ENCODE measurements around the gene KIAA0040. TPM values are rescaled to one million over a fixed set of nuclear protein-coding genes. Genes with fewer than 3 reads are reported as not detected.

Gene KIAA0040
- total RNA-seq, 1 experiment from 2014 or later = 24.9 TPM

DNA sequence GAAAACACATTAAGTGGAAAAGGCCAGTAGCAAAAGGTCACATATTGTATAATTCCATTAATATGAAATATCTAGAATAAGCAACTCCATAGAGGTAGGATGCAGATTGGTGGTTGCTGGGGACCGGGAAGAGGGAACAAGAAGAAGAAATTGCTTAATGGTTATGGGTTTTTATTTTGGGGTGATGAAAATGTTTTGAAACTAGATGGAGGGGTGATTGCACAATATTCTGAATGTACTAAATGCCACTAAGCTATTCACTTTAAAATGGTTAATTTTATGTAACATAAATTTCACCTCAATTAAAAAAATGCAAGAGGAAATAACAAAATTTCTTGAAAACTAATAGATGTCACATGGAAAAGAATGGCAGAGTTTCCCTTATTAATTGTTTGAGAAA lies 6.7 kb downstream of the KIAA0040 start:
- Mint-ChIP-seq H3K27ac (ENCODE audit: unreplicated experiment) (no peak overlapping the region), H3K9me3 (ENCODE audit: unreplicated experiment) (no peaks in the 10 kb centered on the region), H3K27me3 (ENCODE audit: insufficient read depth, unreplicated experiment) (no peaks in the 10 kb centered on the region), H3K4me3 (ENCODE audit: unreplicated experiment) (no peak overlapping the region), H3K4me1 (ENCODE audit: low read depth, unreplicated experiment) (peaks cover 8% of the 10 kb centered on the region), H3K36me3 (ENCODE audit: insufficient read depth, unreplicated experiment) (peaks cover 22% of the 10 kb centered on the region)
- intact Hi-C loops (cut with micrococcal nuclease; ENCODE audit: unreplicated experiment) = no loop called here
- no TSS peak for BruUV-seq (replicated peaks)
- Histone ChIP-seq H3K4me3 (ENCODE audit: low read depth, low read length) (no peak overlapping the region), H3K9me3 (no peaks in the 10 kb centered on the region), H3K4me1 (no peaks in the 10 kb centered on the region), H3K36me3 (ENCODE audit: control insufficient read depth, insufficient read depth, low read length) (no peaks in the 10 kb centered on the region), H3K27me3 (replicated peaks; ENCODE audit: control insufficient read depth, insufficient read depth, low read length) (no peaks in the 10 kb centered on the region)
- CTCF ChIA-PET = no interaction called here
- no peak for TF ChIP-seq CTCF (IDR thresholded peaks at IDR 0.05; ENCODE audit: insufficient read depth in 1 of 2, low read depth in 1 of 2, low read length in 1 of 2, severe bottlenecking in 1 of 2, unreplicated experiment in 1 of 2)
- DNase-seq = no peak
- POLR2A ChIA-PET = no interaction called here

- ChIA-PET CTCF (no interaction called here), POLR2A (no interaction called here)
- Histone ChIP-seq H3K36me3 (ENCODE audit: control insufficient read depth, insufficient read depth, low read length) (no peaks in the 10 kb centered on the region), H3K4me3 (ENCODE audit: low read depth, low read length) (no peak overlapping the region), H3K9me3 (no peaks in the 10 kb centered on the region), H3K27me3 (replicated peaks; ENCODE audit: control insufficient read depth, insufficient read depth, low read length) (no peaks in the 10 kb centered on the region), H3K4me1 (no peaks in the 10 kb centered on the region)
- no peak for DNase-seq
- Mint-ChIP-seq H3K27ac (ENCODE audit: unreplicated experiment) (no peak overlapping the region), H3K4me1 (ENCODE audit: low read depth, unreplicated experiment) (peaks cover 6% of the 10 kb centered on the region), H3K27me3 (ENCODE audit: insufficient read depth, unreplicated experiment) (no peaks in the 10 kb centered on the region), H3K4me3 (ENCODE audit: unreplicated experiment) (no peak overlapping the region), H3K9me3 (ENCODE audit: unreplicated experiment) (no peaks in the 10 kb centered on the region), H3K36me3 (ENCODE audit: insufficient read depth, unreplicated experiment) (peaks cover 23% of the 10 kb centered on the region)
- no TSS peak for BruUV-seq (replicated peaks)
- TF ChIP-seq CTCF (IDR thresholded peaks at IDR 0.05; ENCODE audit: insufficient read depth in 1 of 2, low read depth in 1 of 2, low read length in 1 of 2, severe bottlenecking in 1 of 2, unreplicated experiment in 1 of 2) = no peak
- intact Hi-C loops (cut with micrococcal nuclease; ENCODE audit: unreplicated experiment) = no loop called here
These were observed 9.0 kb downstream of the KIAA0040 start for GRCh38 chr1:175183586-175183985.

DNA sequence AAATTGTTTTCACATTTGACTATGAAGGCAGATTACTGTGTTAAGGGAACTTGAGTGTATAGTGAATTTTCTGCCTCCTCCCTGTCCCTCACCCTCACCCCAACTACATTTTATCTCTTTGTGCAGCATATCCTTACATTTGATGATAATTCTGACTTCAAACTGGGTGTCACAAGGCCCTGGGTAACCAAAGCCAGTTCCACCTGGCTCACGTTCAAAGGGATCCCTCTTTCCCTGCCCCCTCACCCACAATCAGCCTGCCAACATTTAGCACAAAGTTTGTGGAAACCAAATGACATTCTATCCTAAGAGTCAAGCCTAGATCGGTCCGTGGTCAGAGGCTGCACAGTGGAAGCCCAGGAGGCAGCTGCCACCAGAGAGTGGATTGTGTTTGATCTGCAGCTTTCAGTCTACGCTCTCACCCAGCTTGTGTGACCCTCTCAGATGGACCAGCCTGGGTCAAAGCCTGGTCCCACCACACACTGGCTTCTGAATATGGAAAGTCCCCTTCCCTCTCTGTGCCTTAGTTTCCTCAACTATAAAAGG lies 10.3 kb downstream of the KIAA0040 start:
- Mint-ChIP-seq H3K4me1 (ENCODE audit: low read depth, unreplicated experiment) (peaks cover 8% of the 10 kb centered on the region), H3K4me3 (ENCODE audit: unreplicated experiment) (no peak overlapping the region), H3K36me3 (ENCODE audit: insufficient read depth, unreplicated experiment) (peaks cover 23% of the 10 kb centered on the region), H3K9me3 (ENCODE audit: unreplicated experiment) (no peaks in the 10 kb centered on the region), H3K27ac (ENCODE audit: unreplicated experiment) (no peak overlapping the region), H3K27me3 (ENCODE audit: insufficient read depth, unreplicated experiment) (no peaks in the 10 kb centered on the region)
- no peaks in the 10 kb centered on the region for H3K9me3 ChIP-seq
- TF ChIP-seq CTCF (IDR thresholded peaks at IDR 0.05; ENCODE audit: insufficient read depth in 1 of 2, low read depth in 1 of 2, low read length in 1 of 2, severe bottlenecking in 1 of 2, unreplicated experiment in 1 of 2) = no peak
- ChIA-PET CTCF (interaction anchor here (0.8 kb wide), 1 partner anchor 10 kb away, joined by 4 read pairs; no protein-coding TSS in a partner anchor), POLR2A (no interaction called here)
- DNase-seq = no peak
- intact Hi-C loops (cut with micrococcal nuclease; ENCODE audit: unreplicated experiment) = no loop called here
- no peaks in the 10 kb centered on the region for H3K4me1 ChIP-seq
- H3K36me3 ChIP-seq (ENCODE audit: control insufficient read depth, insufficient read depth, low read length) = no peaks in the 10 kb centered on the region
- H3K27me3 ChIP-seq (replicated peaks; ENCODE audit: control insufficient read depth, insufficient read depth, low read length) = no peaks in the 10 kb centered on the region
- H3K4me3 ChIP-seq (ENCODE audit: low read depth, low read length) = no peak overlapping the region
- no TSS peak for BruUV-seq (replicated peaks)

Measured in Caco-2 (cell line).